Measurements from ENCODE around the gene PLD4. TPM values are rescaled to one million over a fixed set of nuclear protein-coding genes. Genes with fewer than 3 reads are reported as not detected.
"Not testable (repeated sequence)": the region's sequence is repeated elsewhere in the genome, so short reads cannot be mapped to it uniquely, and the experiment has no call there.

PLD4 gene
- polyA plus RNA-seq, 3 donors: 12.2 to 15.5 (median 15.1) TPM

GRCh38 chr14:104889375-104889757 lies 35.3 kb upstream of the PLD4 start:
- peaks cover 0 to 6% (median 1%) of the 10 kb centered on the region in 3 donors for H3K27me3 Mint-ChIP-seq (ENCODE audit: low read depth in 3 of 3)
- no peaks in the 10 kb centered on the region for H3K36me3 ChIP-seq (replicated peaks in 1 of 2; ENCODE audit: control insufficient read depth in 1 of 2, insufficient read depth in 2 of 2, low read length in 2 of 2)
- H3K27ac ChIP-seq (ENCODE audit: low read depth in 1 of 2, low read length in 2 of 2): no peak overlapping the region
- no peaks in the 10 kb centered on the region for H3K79me2 ChIP-seq (ENCODE audit: insufficient read depth, low read length)
- H3K9me3 ChIP-seq (replicated peaks in 1 of 2; ENCODE audit: control insufficient read depth in 1 of 2, insufficient read depth in 1 of 2, low read length in 2 of 2): no peaks in the 10 kb centered on the region
- H3K27me3 ChIP-seq (ENCODE audit: control insufficient read depth in 2 of 2, insufficient read depth in 2 of 2, low read length in 2 of 2): no peaks in the 10 kb centered on the region
- intact Hi-C loops (cut with micrococcal nuclease): no loop called here
- H3K36me3 Mint-ChIP-seq: no peaks in the 10 kb centered on the region
- WGBS (ENCODE audit: insufficient coverage): 98% methylated on average over 21 of the region's 23 CpGs
- TF ChIP-seq CTCF (IDR thresholded peaks at IDR 0.05): no peak
- no peaks in the 10 kb centered on the region for H4K20me1 ChIP-seq (ENCODE audit: insufficient read depth, low read length)
- no peak overlapping the region for H3K4me3 Mint-ChIP-seq
- H3K4me1 ChIP-seq (ENCODE audit: control insufficient read depth in 1 of 2, insufficient read depth in 2 of 2, low read length in 2 of 2): no peaks in the 10 kb centered on the region
- H3K9ac ChIP-seq (ENCODE audit: insufficient read depth, low read length, poor library complexity, severe bottlenecking): no peak overlapping the region
- H3K27ac Mint-ChIP-seq: no peak overlapping the region
- no peak overlapping the region for H3K4me2 ChIP-seq (replicated peaks; ENCODE audit: extremely low read depth, low read length, poor library complexity, severe bottlenecking)
- no peak overlapping the region for H2AFZ ChIP-seq (ENCODE audit: insufficient read depth, low read depth, low read length, poor library complexity, severe bottlenecking)
- H3K9me3 Mint-ChIP-seq: peaks cover 0 to 2% (median 0%) of the 10 kb centered on the region in 7 donors
- no peak for DNase-seq
- no peaks in the 10 kb centered on the region for H3K4me1 Mint-ChIP-seq
- H3K4me3 ChIP-seq (replicated peaks in 1 of 3; ENCODE audit: low read depth in 2 of 3, low read length in 3 of 3): no peak overlapping the region

DNA sequence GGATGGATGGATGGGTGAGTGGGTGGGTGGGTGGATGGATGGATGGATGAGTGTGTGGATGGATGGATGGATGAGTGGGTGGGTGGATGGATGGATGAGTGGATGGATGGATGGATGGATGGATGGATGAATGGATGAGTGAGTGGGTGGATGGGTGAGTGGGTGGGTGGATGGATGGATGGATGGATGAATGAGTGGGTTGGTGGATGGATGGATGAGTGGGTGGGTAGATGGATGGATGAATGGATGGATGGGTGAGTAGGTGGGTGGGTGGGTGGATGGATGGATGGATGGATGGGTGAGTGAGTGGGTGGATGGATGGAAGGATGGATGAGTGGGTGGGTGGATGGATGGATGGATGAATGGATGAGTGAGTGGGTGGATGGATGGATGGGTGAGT lies 34.4 kb upstream of the PLD4 start:
- H3K27me3 ChIP-seq (ENCODE audit: control insufficient read depth in 2 of 2, insufficient read depth in 2 of 2, low read length in 2 of 2); H3K79me2 ChIP-seq (ENCODE audit: insufficient read depth, low read length); H3K4me1 Mint-ChIP-seq; H3K4me3 ChIP-seq (replicated peaks in 1 of 3; ENCODE audit: low read depth in 2 of 3, low read length in 3 of 3); H3K9me3 Mint-ChIP-seq; H3K4me3 Mint-ChIP-seq; H4K20me1 ChIP-seq (ENCODE audit: insufficient read depth, low read length); H3K36me3 Mint-ChIP-seq; H3K27ac Mint-ChIP-seq; H3K36me3 ChIP-seq (replicated peaks in 1 of 2; ENCODE audit: control insufficient read depth in 1 of 2, insufficient read depth in 2 of 2, low read length in 2 of 2); H3K27me3 Mint-ChIP-seq (ENCODE audit: low read depth in 3 of 3); H3K4me1 ChIP-seq (ENCODE audit: control insufficient read depth in 1 of 2, insufficient read depth in 2 of 2, low read length in 2 of 2); H2AFZ ChIP-seq (ENCODE audit: insufficient read depth, low read depth, low read length, poor library complexity, severe bottlenecking); H3K27ac ChIP-seq (ENCODE audit: low read depth in 1 of 2, low read length in 2 of 2); intact Hi-C loops (cut with micrococcal nuclease); DNase-seq; H3K9ac ChIP-seq (ENCODE audit: insufficient read depth, low read length, poor library complexity, severe bottlenecking); H3K4me2 ChIP-seq (replicated peaks; ENCODE audit: extremely low read depth, low read length, poor library complexity, severe bottlenecking); H3K9me3 ChIP-seq (replicated peaks in 1 of 2; ENCODE audit: control insufficient read depth in 1 of 2, insufficient read depth in 1 of 2, low read length in 2 of 2): not testable (repeated sequence)
